Stimulated activated naive CD8-positive, alpha-beta T cell treated with anti-CD3 and anti-CD28 coated beads, Interleukin-15, Interleukin-2, amounts not matched to agents 100 ng/mL and 50 ng/mL, for 24 hours (primary cell): ENCODE measurements around the gene SV2C.
"Not testable (repeated sequence)": the region's sequence is repeated elsewhere in the genome, so short reads cannot be mapped to it uniquely, and the experiment has no call there.

Experiments
- H3K27ac Mint-ChIP-seq: one replicate; pipeline ENCODE4 v1.8.0; 2021; ENCODE audit warnings: mild to moderate bottlenecking, mixed read lengths
- H3K27me3 Mint-ChIP-seq: one replicate; pipeline ENCODE4 v1.8.0; 2021; ENCODE audit warnings: mixed read lengths
- H3K36me3 Mint-ChIP-seq: one replicate; pipeline ENCODE4 v1.8.0; 2021; ENCODE audit warnings: low read depth, mixed read lengths
- H3K4me1 Mint-ChIP-seq: one replicate; pipeline ENCODE4 v1.8.0; 2021; ENCODE audit warnings: low read depth, mixed read lengths
- H3K4me3 Mint-ChIP-seq: one replicate; pipeline ENCODE4 v1.8.0; 2021; ENCODE audit warnings: mild to moderate bottlenecking, mixed read lengths
- H3K9me3 Mint-ChIP-seq: one replicate; pipeline ENCODE4 v1.8.0; 2021; ENCODE audit warnings: mixed read lengths

Gene SV2C

DNA sequence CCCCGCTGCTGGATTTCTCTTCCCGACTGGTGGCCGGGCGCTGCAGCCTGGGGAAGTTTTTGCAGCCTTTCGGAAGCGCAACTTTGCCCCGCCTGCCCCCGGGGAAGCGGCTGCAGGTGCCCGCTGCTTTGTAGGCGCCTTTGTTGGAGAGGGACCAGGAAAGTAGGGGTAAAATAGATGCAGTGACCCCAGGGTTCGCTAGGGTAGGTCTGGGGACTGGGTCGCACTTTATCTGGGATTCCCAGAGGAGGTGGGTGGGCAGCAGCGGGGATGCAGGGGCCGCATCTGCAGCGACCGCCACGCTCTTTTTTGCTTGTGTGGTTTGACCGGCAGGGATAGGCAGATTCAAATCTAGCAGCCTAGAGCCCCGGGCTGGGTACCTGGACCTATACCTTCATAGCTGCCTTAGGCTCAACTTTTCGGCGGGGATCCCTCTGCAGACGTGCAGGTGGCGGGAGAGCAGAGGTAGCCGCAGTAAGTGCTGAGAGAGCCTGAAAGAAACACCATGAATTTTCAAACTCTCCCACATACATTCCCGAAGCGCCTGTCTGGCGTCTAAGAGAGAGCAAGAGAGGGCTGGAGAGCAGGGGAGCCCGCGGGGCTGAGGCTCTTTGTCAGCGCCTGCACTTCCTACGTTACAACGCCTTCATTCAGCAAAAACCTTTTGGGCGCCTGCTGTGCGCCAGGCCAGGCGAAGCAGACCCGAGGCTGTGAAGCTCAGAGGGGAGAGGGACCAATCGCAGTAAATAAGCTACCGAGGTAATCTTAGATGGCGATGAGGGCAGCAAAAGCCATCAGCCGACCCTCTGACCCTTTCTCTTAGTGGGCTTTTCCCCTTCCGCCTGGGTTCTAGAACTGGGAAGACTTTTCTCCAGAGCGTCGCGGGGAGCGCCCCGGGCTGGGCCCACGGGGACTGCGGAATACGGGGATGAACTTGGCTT, 642 bp downstream of the SV2C start:
- no peak overlapping the region for H3K27ac Mint-ChIP-seq
- H3K27me3 Mint-ChIP-seq = peaks cover 81% of the 10 kb centered on the region
- no peaks in the 10 kb centered on the region for H3K36me3 Mint-ChIP-seq
- peak overlapping the region; percentile 72 for H3K4me3 Mint-ChIP-seq
- peaks cover 30% of the 10 kb centered on the region for H3K4me1 Mint-ChIP-seq
- H3K9me3 Mint-ChIP-seq = no peaks in the 10 kb centered on the region

DNA sequence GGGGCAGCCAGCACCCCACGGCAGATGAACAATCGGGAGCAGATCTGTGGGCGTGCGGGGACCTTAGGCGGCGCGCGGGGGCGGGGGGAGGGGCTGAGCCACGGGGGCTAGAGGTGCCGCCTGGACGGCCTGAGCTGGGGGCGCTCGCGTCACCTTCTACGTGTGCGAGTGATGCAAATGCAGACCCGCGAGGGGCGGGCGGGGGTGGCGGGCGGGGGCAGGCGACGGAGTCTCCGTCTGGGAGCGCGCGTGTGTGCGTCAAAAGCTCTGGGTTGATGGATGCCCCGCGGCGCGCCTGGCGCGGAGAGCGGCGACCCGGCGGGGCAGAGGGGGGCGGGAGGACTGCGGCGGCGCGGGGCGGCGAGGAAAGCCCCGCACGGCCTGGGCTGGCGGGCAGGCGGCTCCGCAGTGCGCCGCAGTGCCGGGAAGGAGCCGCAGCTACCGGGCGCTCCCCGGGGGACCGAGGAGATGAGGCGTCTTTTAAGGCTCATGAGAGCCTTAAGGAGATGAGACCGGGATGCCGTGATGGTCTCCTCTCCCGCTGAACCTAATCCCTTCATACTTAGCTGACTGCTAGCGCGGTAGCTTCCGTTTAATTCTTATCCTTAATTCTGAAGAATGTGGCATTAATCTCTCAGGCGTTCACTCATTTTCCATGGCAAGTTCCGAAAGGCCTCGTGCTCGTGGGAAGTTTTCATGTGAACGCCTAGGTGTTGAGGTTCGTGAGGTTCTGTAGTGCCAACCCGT, 1.5 kb downstream of the SV2C start:
- no peaks in the 10 kb centered on the region for H3K9me3 Mint-ChIP-seq
- no peak overlapping the region for H3K27ac Mint-ChIP-seq
- no peaks in the 10 kb centered on the region for H3K36me3 Mint-ChIP-seq
- peak overlapping the region; percentile 72 for H3K4me3 Mint-ChIP-seq
- H3K4me1 Mint-ChIP-seq = peaks cover 30% of the 10 kb centered on the region
- peaks cover 83% of the 10 kb centered on the region for H3K27me3 Mint-ChIP-seq

DNA sequence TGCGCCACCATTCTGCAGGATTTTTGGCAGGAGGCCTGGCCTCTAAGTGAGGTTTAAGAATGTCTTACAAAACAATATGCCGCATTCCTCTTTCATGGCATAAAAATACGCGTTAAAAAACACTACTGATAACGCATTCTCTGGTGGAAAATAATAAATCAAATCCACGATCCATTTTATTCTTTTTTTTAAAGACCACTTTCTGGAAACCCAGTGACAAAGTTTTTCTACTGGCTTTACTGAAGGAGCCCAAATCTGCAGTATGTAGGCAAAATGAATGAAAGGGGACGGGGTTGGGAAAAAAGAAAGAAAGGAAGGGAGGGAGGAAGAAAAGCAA, 2.0 kb downstream of the SV2C start:
- H3K27ac Mint-ChIP-seq = no peak overlapping the region
- peaks cover 80% of the 10 kb centered on the region for H3K27me3 Mint-ChIP-seq

DNA sequence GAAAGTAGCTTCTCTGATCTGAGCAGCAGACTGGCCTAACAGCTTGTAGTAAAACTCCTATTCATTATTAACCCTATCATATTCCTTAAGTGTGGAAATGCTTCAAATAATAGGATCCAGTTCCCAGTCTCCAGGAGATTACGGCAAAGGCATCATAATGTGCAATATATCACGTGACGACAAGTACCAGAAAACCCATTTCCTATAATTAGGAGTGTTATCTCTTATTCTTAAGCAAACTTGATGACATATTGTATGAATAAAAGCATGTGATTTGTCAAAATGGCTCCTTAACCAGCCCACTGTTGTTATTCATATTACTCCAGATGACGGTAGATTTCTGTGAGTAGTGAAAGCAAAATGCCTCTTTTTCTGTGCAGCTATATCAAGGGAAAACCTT, 2.9 kb downstream of the SV2C start:
- no peaks in the 10 kb centered on the region for H3K36me3 Mint-ChIP-seq
- H3K9me3 Mint-ChIP-seq = no peaks in the 10 kb centered on the region
- H3K4me3 Mint-ChIP-seq = no peak overlapping the region
- peaks cover 30% of the 10 kb centered on the region for H3K4me1 Mint-ChIP-seq
- no peak overlapping the region for H3K27ac Mint-ChIP-seq
- H3K27me3 Mint-ChIP-seq = peaks cover 74% of the 10 kb centered on the region

More for the DNA sequence above, 2.0 kb downstream of the SV2C start:
- Mint-ChIP-seq H3K9me3 (no peaks in the 10 kb centered on the region), H3K4me3 (peak overlapping the region; percentile 65), H3K4me1 (peaks cover 30% of the 10 kb centered on the region), H3K36me3 (no peaks in the 10 kb centered on the region)

DNA sequence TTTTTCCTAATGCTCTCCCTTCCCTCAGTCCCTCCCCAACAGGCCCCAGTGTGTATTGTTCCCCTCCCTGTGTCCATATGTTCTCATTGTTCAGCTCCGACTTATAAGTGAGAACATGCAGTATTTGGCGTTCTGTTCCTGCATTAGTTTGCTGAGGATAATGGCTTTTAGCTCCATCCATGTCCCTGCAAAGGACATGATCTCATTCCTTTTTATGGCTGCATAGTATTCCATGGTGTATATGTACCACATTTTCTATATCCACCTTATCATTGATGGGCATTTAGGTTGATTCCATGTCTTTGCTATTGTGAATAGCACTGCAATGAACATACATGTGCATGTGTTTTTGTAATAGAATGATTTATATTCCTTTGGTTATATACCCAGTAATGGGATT, 6.0 kb downstream of the SV2C start:
- H3K9me3 Mint-ChIP-seq, H3K4me1 Mint-ChIP-seq, H3K27ac Mint-ChIP-seq, H3K36me3 Mint-ChIP-seq, H3K4me3 Mint-ChIP-seq: not testable (repeated sequence)
- H3K27me3 Mint-ChIP-seq = peaks cover 56% of the 10 kb centered on the region

DNA sequence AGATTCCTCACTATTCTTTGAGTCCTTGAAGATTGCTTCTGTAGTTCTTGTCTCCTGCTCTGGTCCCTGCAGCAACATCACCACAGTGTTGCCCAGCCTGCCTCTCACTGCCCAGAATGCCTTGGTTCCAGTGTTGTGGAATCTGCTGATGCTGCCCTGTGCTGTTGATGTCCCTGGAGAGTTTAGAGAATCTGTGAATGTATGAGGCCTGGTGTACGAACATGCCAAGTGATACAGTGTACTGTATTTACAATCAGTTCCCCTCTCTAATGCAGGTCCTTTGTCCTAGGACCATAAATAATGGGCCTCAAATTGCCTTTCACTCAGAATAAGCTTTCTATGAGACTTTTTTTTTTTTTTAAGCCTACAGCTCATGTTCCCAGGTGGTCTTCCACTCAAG, 8.2 kb downstream of the SV2C start:
- Mint-ChIP-seq H3K27me3 (peaks cover 43% of the 10 kb centered on the region), H3K36me3 (no peaks in the 10 kb centered on the region), H3K9me3 (no peaks in the 10 kb centered on the region), H3K27ac (no peak overlapping the region), H3K4me1 (no peaks in the 10 kb centered on the region), H3K4me3 (no peak overlapping the region)

DNA sequence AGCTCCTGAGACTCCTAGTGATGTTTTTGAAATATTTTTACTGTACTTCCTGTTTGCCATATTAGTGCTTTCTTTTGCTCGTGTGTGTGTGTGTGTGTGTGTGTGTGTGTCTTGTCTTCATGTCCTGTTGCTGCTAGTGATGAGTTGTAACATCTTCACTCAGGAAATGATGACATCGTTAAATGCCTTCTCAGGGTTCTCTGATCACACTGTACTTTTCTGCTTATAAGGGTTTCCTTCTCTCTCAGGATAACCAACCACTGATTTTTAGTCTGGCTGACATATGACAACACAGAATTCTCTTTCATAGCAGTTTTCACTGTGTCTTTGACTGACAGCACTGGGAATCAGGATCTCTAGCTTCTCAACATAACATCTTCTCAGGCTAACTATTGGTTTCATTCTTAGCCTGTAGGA, 16.1 kb downstream of the SV2C start:
- H3K9me3 Mint-ChIP-seq = no peaks in the 10 kb centered on the region
- H3K27ac Mint-ChIP-seq = no peak overlapping the region
- H3K36me3 Mint-ChIP-seq = no peaks in the 10 kb centered on the region
- peaks cover 9% of the 10 kb centered on the region for H3K4me1 Mint-ChIP-seq
- H3K27me3 Mint-ChIP-seq = peaks cover 25% of the 10 kb centered on the region
- no peak overlapping the region for H3K4me3 Mint-ChIP-seq

DNA sequence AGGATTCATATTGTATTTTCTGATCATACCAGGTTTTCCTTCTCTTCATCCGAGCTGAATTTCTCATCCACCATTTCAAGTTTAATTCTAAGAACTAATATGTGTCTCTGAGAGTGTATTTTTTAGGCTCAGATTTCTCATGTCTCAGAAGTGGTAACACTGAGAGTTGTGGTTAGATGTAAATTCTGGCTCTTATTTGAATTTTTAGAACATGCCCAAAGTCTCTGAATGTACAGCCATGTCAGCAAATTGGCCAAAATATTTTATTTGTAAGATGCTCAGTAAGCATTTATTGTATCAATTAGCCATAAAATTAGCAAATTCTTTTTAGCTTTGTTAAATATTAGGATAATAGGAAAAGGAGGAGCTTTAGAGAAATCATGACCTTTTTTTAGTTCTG, 16.6 kb downstream of the SV2C start:
- H3K4me3 Mint-ChIP-seq = no peak overlapping the region
- no peaks in the 10 kb centered on the region for H3K36me3 Mint-ChIP-seq
- peaks cover 29% of the 10 kb centered on the region for H3K27me3 Mint-ChIP-seq
- H3K4me1 Mint-ChIP-seq = peaks cover 9% of the 10 kb centered on the region
- H3K9me3 Mint-ChIP-seq = no peaks in the 10 kb centered on the region
- no peak overlapping the region for H3K27ac Mint-ChIP-seq

DNA sequence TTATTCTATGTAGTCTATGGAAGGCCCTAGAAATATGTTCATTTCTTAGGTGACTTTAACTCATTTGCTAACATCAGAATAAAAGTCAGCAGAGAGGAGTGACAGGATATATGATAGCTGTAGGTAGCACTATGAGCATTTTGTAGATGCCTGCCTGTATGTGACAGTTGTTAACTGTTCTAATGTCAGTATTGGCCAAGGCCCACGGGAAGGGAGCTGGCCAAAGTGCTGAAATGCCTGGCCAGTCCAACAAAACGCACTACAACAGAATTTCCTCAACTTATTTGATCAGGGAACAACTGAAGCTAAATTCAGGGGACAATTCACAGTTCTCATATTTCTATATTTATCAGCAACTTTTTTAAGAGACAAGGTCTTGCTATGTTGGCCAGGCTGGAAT, 20.8 kb downstream of the SV2C start:
- no peaks in the 10 kb centered on the region for H3K36me3 Mint-ChIP-seq
- no peak overlapping the region for H3K4me3 Mint-ChIP-seq
- no peaks in the 10 kb centered on the region for H3K9me3 Mint-ChIP-seq
- no peak overlapping the region for H3K27ac Mint-ChIP-seq
- H3K4me1 Mint-ChIP-seq = peaks cover 9% of the 10 kb centered on the region
- H3K27me3 Mint-ChIP-seq = peaks cover 31% of the 10 kb centered on the region

DNA sequence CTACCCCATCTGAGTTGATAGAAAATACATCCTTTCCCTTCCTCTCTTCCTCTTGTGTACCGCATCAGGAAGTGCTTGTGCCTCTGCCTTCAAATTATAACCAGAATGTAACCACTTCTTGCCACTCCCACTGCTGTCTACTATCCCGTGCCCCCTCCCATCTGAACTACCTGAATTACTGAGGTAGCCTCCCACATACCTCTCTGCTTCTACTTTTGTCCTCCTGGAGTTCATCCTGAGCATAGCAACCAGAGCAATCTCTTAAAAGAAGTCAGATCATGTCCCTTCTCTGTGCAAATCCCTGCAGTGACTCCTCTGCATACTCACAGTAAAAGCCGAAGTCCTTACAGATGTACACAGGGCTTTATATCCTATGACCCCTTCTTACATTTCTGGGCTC, 23.0 kb downstream of the SV2C start:
- Mint-ChIP-seq H3K4me3 (no peak overlapping the region), H3K27ac (no peak overlapping the region), H3K36me3 (no peaks in the 10 kb centered on the region), H3K9me3 (no peaks in the 10 kb centered on the region), H3K4me1 (no peaks in the 10 kb centered on the region), H3K27me3 (peaks cover 23% of the 10 kb centered on the region)

DNA sequence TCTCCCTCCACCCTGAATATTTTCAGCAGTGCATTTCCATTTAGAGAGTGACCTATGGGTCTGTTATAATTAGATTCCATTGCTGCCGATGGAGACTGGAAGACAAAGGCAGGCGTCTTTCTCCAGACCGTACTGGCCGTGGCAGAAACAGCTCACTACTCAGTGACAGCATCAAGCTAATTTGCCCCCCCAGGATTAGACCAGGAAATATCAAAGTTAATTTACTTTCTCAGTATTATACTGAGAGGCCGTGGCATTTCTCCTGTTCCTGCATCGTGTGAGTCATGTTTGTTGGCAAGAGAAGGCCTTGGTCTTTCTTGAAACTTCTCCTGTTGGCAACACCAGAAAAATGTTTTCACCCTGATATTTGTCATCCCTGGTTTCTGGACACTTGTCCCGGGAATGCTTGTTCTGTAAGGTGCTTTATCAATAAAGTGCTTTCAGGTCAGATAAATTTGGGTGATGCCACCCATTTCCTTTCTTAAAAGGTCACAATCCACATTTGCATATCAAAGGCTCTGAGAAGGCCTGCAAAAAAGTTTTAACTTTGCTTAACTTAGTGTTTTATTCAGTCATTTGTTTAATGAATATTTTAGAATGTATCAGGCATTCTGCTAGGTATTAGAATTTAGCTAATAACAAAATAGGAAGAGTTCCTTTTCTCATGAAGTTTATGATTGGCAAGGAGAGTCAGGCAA, 28.4 kb downstream of the SV2C start:
- no peaks in the 10 kb centered on the region for H3K4me1 Mint-ChIP-seq
- H3K27me3 Mint-ChIP-seq = peaks cover 17% of the 10 kb centered on the region
- no peak overlapping the region for H3K4me3 Mint-ChIP-seq

DNA sequence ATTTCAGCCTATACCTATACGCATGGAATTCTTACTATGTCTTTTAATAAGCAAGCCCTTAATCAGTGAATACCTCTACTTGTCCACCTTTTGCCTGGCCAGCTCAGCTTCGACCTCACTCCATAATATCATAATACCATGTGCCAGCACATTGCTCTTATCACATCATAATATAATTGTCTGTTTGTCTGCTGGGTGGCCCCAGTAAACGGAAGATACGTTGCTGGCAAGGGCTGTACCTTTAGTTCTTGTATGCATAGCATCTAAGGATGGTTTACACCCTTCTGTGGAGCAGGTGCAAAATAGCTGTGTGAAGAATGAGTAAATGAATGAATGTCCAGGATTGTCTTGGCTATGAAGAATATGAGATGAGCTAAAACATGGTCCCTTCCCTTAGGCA, 29.9 kb downstream of the SV2C start:
- H3K9me3 Mint-ChIP-seq = no peaks in the 10 kb centered on the region
- H3K4me3 Mint-ChIP-seq = no peak overlapping the region
- no peaks in the 10 kb centered on the region for H3K4me1 Mint-ChIP-seq
- peaks cover 16% of the 10 kb centered on the region for H3K27me3 Mint-ChIP-seq
- no peak overlapping the region for H3K27ac Mint-ChIP-seq
- no peaks in the 10 kb centered on the region for H3K36me3 Mint-ChIP-seq

More for the DNA sequence above, 28.4 kb downstream of the SV2C start:
- H3K27ac Mint-ChIP-seq = no peak overlapping the region
- no peaks in the 10 kb centered on the region for H3K9me3 Mint-ChIP-seq
- H3K36me3 Mint-ChIP-seq = no peaks in the 10 kb centered on the region

DNA sequence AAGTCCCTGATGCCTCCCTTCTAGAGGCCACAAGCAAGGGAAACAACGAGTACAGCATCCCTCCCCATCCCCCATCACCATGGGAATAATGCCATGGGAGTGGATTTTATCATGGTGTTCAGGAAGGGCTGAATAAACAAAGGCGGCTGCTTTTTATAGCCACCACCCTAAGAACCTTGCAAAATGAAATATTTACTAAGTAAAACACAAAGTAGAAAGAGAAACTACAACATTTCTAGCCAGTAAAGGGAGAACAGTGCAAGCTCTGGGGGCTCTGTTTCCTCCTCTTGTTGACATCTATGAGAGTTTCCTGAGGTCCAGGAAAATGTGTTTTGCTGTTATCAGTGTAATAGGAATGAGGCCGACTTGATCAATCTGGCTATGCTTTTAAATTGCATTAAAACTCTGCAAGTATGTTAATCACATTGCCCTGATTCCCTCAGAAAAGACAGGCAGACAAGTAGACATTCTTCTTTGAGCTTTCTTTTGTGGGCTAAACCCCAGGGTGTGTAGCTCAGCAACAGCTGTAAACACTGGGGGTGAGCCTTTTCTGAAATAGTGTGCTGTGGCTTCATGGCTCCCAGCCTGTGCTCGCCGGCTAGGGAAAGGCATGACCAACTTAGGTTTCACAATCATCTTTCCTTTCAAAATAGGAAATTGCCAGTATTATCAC, 31.1 kb downstream of the SV2C start:
- Mint-ChIP-seq H3K9me3 (no peaks in the 10 kb centered on the region), H3K4me3 (no peak overlapping the region), H3K27ac (no peak overlapping the region), H3K36me3 (no peaks in the 10 kb centered on the region), H3K27me3 (peaks cover 13% of the 10 kb centered on the region), H3K4me1 (no peaks in the 10 kb centered on the region)

DNA sequence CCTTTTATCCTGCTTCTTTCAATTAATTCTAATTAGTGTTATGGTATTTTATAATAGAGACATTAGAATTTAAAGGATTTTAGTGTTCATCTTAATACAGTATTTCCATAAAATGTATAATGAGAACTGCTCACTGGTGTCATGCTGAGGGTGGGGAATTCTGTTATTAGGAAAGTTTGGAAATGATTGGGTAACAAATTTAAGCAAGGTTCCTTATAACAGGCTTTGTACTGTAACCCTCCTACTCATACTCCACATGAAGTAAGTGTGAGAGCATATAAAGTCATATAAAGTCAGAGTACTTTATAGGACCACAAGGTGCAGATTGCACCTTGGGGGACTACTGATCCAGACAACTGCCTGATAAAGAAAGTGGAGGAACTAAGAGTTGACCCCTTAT, 42.2 kb downstream of the SV2C start:
- Mint-ChIP-seq H3K4me1 (no peaks in the 10 kb centered on the region), H3K27ac (no peak overlapping the region), H3K36me3 (no peaks in the 10 kb centered on the region), H3K4me3 (no peak overlapping the region), H3K9me3 (no peaks in the 10 kb centered on the region), H3K27me3 (peaks cover 13% of the 10 kb centered on the region)

DNA sequence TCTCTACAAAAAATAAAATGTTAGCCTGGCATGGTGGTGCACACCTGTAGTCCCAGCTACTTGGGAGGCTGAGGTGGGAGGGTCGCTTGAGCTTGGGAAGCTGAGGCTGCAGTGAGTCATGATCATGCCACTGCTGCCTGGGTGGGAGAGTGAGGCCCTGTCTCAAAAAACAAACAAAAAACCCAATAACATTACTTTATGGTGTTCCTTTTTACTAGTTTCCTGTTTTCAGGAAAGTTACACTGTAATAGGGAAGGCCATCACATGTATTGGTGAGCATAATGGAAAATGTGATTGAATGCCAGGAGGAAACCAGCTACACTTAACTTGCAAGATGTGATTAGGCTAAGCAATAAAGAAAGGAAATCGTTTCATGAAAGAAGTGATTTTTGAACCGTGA, 42.7 kb downstream of the SV2C start:
- Mint-ChIP-seq H3K27ac (no peak overlapping the region), H3K4me3 (no peak overlapping the region), H3K36me3 (no peaks in the 10 kb centered on the region), H3K27me3 (peaks cover 19% of the 10 kb centered on the region), H3K9me3 (no peaks in the 10 kb centered on the region), H3K4me1 (no peaks in the 10 kb centered on the region)
